Breast epithelium (tissue), 3 donors: ENCODE data around the gene PTPRN2.

ENCODE experiments used
- CTCF ChIP-seq, 3 donors: fragments of 450-650 bp; IDR thresholded peaks; one replicate each; pipeline ENCODE4 v1.5.1; 2016 to 2017; ENCODE audit warnings: antibody characterized with exemption in 3 of 3, mild to moderate bottlenecking in 3 of 3, moderate library complexity in 3 of 3
- POLR2A ChIP-seq: fragments of 450-650 bp; IDR thresholded peaks from one replicate; pipeline ENCODE4 v1.6.1; 2016; ENCODE audit warnings: antibody characterized with exemption, mild to moderate bottlenecking, moderate library complexity
- POLR2AphosphoS5 ChIP-seq, 3 donors: sonication (generic); formaldehyde crosslinking; IDR thresholded peaks; one replicate each; pipeline ENCODE4 v1.6.1; 2017; ENCODE audit warnings: antibody characterized with exemption in 3 of 3

- TF ChIP-seq CTCF (IDR thresholded peaks at IDR 0.05) (no peak), POLR2AphosphoS5 (IDR thresholded peaks at IDR 0.05) (no peak), POLR2A (no peak)
Measured at GRCh38 chr7:157596471-157596870, 991.2 kb downstream of the PTPRN2 start.
